ENCODE data around the gene DTNB.

GRCh38 chr2:25558262-25558661, 115.1 kb downstream of the DTNB start:
- TF ChIP-seq CTCF (IDR thresholded peaks at IDR 0.05 in 2 of 3, conservative IDR thresholded peaks at IDR 0.05 in 1 of 3; ENCODE audit: control insufficient read depth in 2 of 3, extremely low read depth in 1 of 3, insufficient read depth in 1 of 3, low read depth in 3 of 3, low read length in 3 of 3) (no peak), ZBTB40 (IDR thresholded peaks at IDR 0.05; ENCODE audit: borderline replicate concordance) (peak; percentile 48; the same call in 1 of the 2 replicates), TAF1 (IDR thresholded peaks at IDR 0.05; ENCODE audit: borderline replicate concordance, low read depth, low read length) (0 out of 2 replicates have a peak, but pooled peaks have one; percentile 59), YY1 (IDR thresholded peaks at IDR 0.05; ENCODE audit: low read depth, low read length) (peak; percentile 79), ETV6 (conservative IDR thresholded peaks at IDR 0.05 in 1 of 2, IDR thresholded peaks at IDR 0.05 in 1 of 2; ENCODE audit: borderline replicate concordance in 1 of 2, low read depth in 1 of 2) (peak in 1 of 2 experiments; percentile 77; a peak in 1 of 4 replicates), NFIC (IDR thresholded peaks at IDR 0.05; ENCODE audit: low read depth, low read length) (peak; percentile 96), POLR2AphosphoS2 (IDR thresholded peaks at IDR 0.05; ENCODE audit: low read depth, low read length) (no peak), KDM1A (IDR thresholded peaks at IDR 0.05; ENCODE audit: borderline replicate concordance) (no peak), SMC3 (IDR thresholded peaks at IDR 0.05; ENCODE audit: borderline replicate concordance, low read length) (no peak), POLR2AphosphoS5 (IDR thresholded peaks at IDR 0.05; ENCODE audit: low read length) (peak; percentile 41; the same call in 1 of the 2 replicates), IRF5 (IDR thresholded peaks at IDR 0.05; ENCODE audit: borderline replicate concordance) (no peak), ATF3 (IDR thresholded peaks at IDR 0.05; ENCODE audit: borderline replicate concordance, extremely low read depth, low read depth, low read length) (no peak), HDAC6 (IDR thresholded peaks at IDR 0.05; ENCODE audit: unreplicated experiment) (no peak), SKIL (IDR thresholded peaks at IDR 0.05; ENCODE audit: low read depth, poor library complexity, severe bottlenecking) (no peak)

All from GM12878 (cell line).